ENCODE data around the gene LRRC55. TPM values are rescaled to one million over a fixed set of nuclear protein-coding genes. Genes with fewer than 3 reads are reported as not detected.

LRRC55 gene
- not detected in 2 replicates for total RNA-seq (2014; rRNA removed; shearing (Covaris generic))

- no peak for DNase-seq (ENCODE audit: low spot score)
These were observed at the start of gene LRRC55 for GRCh38 chr11:57181678-57182305. Gene LRRC55, plus strand, starts transcription at chr11:57181953. Its CDS starts 70 bp downstream, at chr11:57182023.

DNA sequence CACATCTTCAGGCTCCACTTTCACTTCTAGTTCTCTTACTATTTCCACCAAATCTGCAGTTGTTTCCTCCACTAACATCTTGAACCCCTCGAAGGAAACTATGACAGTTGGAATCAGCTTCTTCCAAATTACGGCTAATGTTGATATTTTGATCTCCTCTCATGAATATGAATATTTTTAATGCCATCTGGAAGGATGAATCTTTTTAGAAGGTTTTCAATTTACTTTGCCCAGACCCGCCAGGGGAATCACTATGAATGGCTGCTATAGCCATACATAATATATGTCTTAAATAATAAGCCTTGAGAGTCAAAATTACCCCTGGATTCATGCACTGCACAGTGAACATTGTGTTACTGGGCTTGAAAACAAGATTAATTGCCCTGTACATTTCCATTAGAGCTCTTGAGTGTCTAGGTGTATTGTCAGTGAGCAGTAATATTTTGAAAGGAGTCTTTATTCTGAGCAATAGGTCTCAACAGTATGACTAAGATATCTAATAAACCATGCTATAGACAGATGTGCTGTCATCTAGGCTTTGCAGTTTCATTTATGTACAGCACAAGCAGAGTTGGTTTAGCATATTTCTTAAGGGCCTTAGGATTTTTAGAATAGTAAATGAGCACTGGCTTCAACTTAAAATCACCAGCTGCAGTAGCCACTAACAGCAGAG lies 48.3 kb upstream of the LRRC55 start:
- DNase-seq (ENCODE audit: low spot score) = no peak

GRCh38 chr11:57134284-57134683 lies 47.5 kb upstream of the LRRC55 start:
- DNase-seq (ENCODE audit: low spot score) = no peak

GRCh38 chr11:57135020-57135751 lies 46.6 kb upstream of the LRRC55 start:
- no peak for DNase-seq (ENCODE audit: low spot score)

DNA sequence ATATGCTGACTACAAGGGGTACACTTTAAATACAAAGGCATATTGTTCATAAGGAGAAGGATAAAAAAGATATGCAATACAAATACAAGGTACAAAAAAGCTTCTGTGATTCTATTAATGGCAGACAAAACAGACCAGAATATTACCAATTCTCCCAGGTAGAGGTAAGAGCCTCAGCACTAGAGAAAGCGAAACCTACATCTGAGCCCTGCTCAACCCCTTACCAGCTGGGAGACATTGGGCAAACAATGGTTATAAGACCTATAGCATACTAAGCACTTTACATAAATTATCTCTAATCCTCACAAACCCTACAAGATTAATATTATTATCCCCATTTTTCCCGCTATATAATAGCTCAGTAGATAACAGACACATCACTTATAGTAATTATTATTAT lies 41.2 kb upstream of the LRRC55 start:
- no peak for DNase-seq (ENCODE audit: low spot score)

- DNase-seq (ENCODE audit: low spot score) = no peak
These were observed 38.3 kb upstream of the LRRC55 start for GRCh38 chr11:57143459-57143858.

- DNase-seq (ENCODE audit: low spot score) = no peak
These were observed 37.7 kb upstream of the LRRC55 start for GRCh38 chr11:57144075-57144474.

DNA sequence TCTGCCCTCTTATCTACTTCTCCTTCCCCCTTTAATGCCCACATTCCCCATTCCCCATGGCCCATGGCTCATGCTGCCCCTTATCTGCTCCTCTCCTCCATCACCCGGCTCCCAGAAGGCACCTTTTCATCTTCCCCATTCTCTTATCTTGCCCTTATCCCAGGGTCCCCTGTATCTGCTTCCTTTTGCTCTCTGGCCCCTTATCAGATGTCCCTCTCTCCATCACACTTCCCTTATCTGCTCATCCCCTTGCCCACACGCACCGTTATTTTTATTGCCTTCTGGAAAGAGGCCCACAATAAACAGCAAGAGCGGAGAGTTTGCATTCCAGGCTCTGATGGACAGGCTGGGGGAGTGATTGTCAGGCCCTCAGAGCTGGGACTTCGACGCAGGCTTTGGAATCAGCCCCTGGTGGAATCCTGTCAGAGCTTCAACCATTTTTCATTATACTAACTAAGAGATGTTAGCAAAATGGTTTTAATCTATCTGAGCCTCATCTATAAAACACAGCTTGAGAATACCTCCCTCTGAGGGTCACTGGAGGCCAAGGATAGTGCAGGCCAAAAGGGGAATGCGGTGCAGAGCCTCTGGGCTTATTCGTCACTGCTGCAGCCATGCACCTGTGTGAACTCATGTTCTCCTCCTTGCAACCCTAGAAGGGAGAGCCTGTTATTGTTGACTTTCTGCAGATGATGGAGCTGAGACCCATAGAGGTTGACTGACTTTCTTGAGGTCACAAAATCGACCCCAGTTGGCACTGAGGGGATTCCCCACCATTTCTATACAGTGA lies 37.0 kb upstream of the LRRC55 start:
- DNase-seq (ENCODE audit: low spot score) = no peak

GRCh38 chr11:57146301-57146700 lies 35.5 kb upstream of the LRRC55 start:
- no peak for DNase-seq (ENCODE audit: low spot score)

GRCh38 chr11:57148621-57149020 lies 33.1 kb upstream of the LRRC55 start:
- no peak for DNase-seq (ENCODE audit: low spot score)

DNA sequence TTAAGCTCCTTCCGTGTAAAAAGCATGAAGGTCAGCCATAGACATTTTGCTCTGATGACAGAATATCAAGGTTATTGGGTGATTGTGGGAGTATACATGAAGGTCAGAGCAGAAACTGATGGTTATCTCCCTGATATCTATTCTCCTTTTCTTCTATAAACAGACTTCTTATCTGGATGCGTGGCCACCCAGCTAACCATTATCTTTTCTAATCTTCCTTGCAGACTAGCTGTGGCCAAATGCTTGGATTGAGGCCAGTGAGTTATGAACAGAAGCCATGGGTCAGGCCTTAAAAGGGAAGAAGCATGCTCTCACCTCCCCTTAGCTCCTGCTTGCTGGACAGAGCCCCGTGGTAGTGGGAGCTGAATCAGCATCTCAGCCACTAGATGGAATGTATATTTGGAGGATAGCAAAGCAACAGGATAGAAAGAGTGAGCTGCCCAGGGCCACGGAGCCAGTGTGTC lies 31.3 kb upstream of the LRRC55 start:
- no peak for DNase-seq (ENCODE audit: low spot score)

DNA sequence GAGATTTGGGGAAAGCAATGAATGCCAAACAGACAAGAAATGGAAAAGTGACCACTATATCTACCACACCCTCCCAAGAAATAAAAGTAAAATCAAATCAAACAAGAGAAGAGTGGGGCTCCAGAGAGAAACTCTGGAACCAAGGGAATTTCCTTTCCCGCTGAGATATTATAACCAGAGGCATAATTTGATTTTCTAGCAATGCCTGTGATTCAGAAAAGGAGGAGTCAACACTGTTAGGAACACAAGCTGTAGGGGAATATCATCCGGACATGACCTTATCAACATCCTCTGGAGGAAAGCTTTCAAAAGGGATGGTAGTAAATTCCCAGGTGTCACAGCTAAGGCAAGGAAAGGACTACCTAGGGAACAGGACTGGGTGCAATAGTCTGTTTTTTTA lies 29.6 kb upstream of the LRRC55 start:
- no peak for DNase-seq (ENCODE audit: low spot score)

GRCh38 chr11:57153448-57153847 lies 28.3 kb upstream of the LRRC55 start:
- no peak for DNase-seq (ENCODE audit: low spot score)

DNA sequence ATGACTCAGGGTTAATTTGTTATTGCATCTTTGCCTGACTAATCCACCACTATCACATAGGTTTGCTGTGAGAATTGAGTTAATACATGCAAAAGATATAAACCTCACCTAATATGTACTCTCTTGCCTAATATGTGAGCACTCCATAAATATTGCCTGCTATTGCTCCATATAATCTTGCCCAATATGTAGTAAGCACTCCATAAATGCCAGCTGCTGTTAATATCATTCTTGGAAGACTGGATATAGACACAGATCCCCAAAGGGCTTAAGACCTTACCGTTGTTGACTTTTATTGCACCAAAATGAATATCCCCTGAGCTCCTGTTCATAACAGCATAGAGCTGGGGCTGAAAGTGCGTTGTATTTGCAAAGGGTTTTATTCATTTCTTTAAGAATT lies 27.0 kb upstream of the LRRC55 start:
- no peak for DNase-seq (ENCODE audit: low spot score)

DNA sequence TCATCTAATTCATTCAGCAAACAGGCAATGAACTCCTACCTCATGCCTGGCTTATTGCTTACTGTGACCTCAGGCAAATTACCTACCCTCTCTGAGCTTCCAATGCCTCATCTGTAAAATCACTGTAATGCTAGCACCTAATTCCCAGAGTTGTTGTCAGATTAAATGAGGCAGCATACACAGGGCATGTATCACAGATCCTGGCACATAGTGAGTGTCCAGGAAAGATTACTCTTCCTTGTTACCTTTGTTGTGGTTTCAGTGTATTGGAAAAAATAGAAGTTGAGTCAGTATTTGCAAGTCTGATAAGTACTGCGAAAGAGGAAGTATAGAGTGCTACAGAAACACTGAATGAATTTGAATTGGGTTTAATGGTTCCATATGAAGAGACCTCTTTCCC lies 26.4 kb upstream of the LRRC55 start:
- no peak for DNase-seq (ENCODE audit: low spot score)

DNA sequence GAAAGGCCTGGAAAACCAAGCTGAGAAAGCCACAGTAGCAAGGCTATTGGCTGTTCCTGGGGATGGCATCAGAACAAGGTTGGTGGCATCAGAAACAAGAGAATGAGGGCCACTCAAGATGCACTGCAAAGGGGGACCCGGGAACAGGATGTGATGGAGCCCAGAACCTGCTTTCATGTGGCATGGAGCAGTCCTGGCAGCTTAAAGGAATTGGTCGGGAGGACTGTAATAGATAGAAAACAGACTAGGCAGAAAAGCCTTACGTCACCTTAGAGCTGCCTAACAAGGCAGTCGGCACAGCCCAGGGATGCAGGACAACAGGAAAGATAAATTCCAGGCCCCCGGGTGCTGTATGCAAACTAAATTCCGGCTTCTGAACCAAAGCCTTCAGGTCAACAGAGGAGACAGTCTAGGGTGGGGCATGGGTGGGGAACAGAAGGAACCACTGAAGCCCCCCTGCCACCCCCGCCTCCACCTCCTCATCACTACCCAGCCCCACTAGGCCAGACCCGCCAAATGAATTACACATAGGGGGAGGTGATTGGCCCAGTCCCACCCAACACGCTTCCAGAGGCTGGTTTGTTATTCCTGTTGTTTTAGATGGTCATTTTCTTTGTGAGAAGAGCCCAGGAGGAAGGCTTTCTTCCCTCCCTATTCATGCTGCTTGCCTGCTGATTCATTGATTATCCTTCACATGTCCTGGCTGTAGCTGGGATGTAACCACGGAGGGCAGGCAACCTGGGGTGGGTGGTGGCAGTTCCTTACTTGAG lies 25.7 kb upstream of the LRRC55 start:
- DNase-seq (ENCODE audit: low spot score) = no peak

GRCh38 chr11:57156928-57157327 lies 24.8 kb upstream of the LRRC55 start:
- DNase-seq (ENCODE audit: low spot score) = no peak

DNA sequence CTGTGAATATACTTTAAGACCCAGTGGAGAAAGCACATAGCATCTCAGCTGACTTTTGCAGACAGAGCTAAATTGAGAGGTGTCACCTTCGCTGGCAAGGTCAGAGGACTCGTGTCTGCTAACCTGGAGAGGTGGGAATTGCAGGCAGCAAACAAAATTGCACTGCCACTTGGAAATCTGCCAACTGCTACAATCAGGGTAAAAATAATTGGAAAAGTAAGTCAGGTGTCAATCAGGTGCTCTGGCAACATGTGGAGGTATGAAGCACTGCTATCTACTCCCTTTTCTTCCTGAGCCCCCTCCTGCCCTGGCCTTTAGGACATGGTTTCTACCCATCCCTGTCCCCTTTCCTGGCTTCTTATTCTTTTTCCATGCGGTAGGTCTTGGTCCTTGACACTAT lies 24.1 kb upstream of the LRRC55 start:
- DNase-seq (ENCODE audit: low spot score) = no peak

GRCh38 chr11:57158180-57158579 lies 23.6 kb upstream of the LRRC55 start:
- DNase-seq (ENCODE audit: low spot score) = no peak

DNA sequence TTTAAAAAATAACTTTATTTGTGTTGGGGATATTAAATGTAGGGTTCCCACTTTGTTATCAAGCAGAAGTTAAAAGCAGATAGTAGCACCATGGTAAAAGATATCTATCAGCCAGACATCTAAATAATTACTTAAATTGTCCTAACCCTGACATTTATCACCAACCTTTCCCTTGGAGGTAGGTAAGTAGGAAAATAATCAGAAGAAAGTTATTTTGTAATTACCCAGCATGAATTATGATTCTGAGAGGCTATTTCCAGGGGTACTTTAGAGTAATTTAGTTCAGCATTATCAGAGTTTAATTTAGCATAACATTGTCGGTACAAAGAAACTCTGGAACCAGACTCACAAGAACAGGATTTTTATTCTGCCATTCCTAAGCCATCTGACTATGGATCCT lies 23.2 kb upstream of the LRRC55 start:
- DNase-seq (ENCODE audit: low spot score) = no peak

GRCh38 chr11:57160665-57161064 lies 21.1 kb upstream of the LRRC55 start:
- DNase-seq (ENCODE audit: low spot score) = no peak

All from H4 (cell line).